ENCODE data around the gene ARID3A. TPM values are rescaled to one million over a fixed set of nuclear protein-coding genes. Genes with fewer than 3 reads are reported as not detected.

Gene ARID3A
- total and polyA plus RNA-seq, 2 of the 13 experiments (the other 11 are each of a cell fraction or from before 2014, with no cell fraction given): 71.3 to 77.9 TPM

GRCh38 chr19:934865-935479, 9.1 kb downstream of the ARID3A start (continued):
- TF ChIP-seq ZNF784 (CRISPR knock-in tag; IDR thresholded peaks at IDR 0.05; ENCODE audit: borderline replicate concordance) (no peak), NFRKB (IDR thresholded peaks at IDR 0.05) (no peak), ZNF414 (CRISPR knock-in tag; IDR thresholded peaks at IDR 0.05) (peak; percentile 47; the same call in 1 of the 2 replicates), SMAD9 (CRISPR knock-in tag; IDR thresholded peaks at IDR 0.05) (0 out of 2 replicates have a peak, but pooled peaks have one; percentile 78), ZNF407 (CRISPR knock-in tag; IDR thresholded peaks at IDR 0.05; ENCODE audit: not compliant biosample characterization) (peak; percentile 37), ZC3H13 (CRISPR knock-in tag; IDR thresholded peaks at IDR 0.05) (peak; percentile 85), STAG1 (CRISPR knock-in tag; IDR thresholded peaks at IDR 0.05) (peak; percentile 30; the same call in 1 of the 2 replicates), ZNF704 (CRISPR knock-in tag; IDR thresholded peaks at IDR 0.05; ENCODE audit: borderline replicate concordance) (0 out of 2 replicates have a peak, but pooled peaks have one; percentile 71), ZNF260 (CRISPR knock-in tag; IDR thresholded peaks at IDR 0.05; ENCODE audit: borderline replicate concordance, low read depth) (no peak), NR2C2 (CRISPR knock-in tag; IDR thresholded peaks at IDR 0.05; ENCODE audit: borderline replicate concordance) (peak; percentile 75), PITX1 (CRISPR knock-in tag; IDR thresholded peaks at IDR 0.05) (peak; percentile 82; the same call in 1 of the 2 replicates), MAFK (conservative IDR thresholded peaks at IDR 0.05 in 1 of 2, IDR thresholded peaks at IDR 0.05 in 1 of 2; ENCODE audit: low read length in 2 of 2) (no peak), PCBP1 (IDR thresholded peaks at IDR 0.05; ENCODE audit: borderline replicate concordance, low read depth, low read length) (0 out of 2 replicates have a peak, but pooled peaks have one; percentile 61), HIC2 (CRISPR knock-in tag; IDR thresholded peaks at IDR 0.05; ENCODE audit: low read depth) (peak; percentile 99), ZNF30 (CRISPR knock-in tag; IDR thresholded peaks at IDR 0.05) (no peak)

Measured in HepG2 (cell line).